ENCODE results near the gene ACO2. TPM values are rescaled to one million over a fixed set of nuclear protein-coding genes. Genes with fewer than 3 reads are reported as not detected.
"Not testable (repeated sequence)": the region's sequence is repeated elsewhere in the genome, so short reads cannot be mapped to it uniquely, and the experiment has no call there.

Gene ACO2
- total RNA-seq, 1 experiment from 2014 or later = 43.7 TPM

DNA sequence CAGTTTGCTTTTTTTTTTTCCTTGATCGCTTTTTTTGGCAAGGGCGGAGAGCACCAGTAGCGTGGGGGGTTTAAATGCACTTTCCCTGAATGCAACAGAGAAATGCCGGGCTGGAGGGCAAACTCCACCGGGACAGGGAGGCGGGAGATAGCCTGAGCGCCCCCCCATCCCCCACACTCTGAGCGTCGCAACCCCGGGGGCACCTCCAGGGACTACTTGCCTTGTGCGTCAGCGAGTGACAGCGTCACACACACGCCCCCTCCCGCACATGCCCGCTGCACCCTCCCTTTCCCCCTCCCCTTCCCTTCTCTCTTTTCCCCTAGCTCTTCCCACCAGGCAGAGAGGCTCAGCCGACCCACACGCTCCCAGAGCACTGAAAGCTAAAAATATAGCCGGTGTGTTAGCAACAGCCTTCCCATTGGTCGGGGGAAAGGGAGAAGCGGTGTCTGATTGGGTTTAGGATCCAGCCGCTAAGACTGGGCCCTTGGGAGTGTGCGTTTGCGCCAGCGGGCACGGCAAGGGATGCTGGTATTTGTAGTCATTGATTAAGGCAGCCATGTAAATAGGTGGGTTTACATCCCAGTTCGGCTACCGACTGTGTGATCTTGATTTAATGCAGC, 20.6 kb upstream of the ACO2 start:
- DNase-seq (ENCODE audit: low read depth) = peak; percentile 99

DNA sequence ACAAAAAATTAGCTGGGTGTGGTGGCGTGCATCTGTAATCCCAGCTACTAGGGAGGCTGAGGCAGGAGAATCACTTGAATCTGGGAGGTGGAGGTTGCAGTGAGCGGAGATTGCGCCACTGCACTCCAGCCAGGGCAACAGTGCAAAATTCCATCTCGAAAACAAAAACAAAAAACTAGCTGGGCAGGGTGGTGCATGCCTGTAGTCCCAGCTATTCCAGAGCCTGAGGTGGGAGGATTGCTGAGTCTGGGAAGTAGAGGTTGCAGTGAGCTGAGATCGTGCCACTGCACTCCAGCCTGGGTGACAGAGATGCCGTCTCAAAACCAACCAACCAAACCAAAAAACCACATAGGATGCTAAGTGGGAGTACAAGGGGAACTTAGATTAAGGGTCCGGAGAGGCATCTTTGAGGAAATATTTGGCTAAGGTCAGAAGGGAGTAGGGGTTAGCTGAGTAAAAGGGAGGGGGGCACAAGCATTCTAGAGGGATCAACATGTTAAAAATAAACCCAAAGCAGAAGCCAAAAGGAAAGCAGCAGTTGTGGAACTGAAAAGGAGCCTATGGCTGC, 10.7 kb upstream of the ACO2 start:
- DNase-seq (ENCODE audit: low read depth) = no peak

DNA sequence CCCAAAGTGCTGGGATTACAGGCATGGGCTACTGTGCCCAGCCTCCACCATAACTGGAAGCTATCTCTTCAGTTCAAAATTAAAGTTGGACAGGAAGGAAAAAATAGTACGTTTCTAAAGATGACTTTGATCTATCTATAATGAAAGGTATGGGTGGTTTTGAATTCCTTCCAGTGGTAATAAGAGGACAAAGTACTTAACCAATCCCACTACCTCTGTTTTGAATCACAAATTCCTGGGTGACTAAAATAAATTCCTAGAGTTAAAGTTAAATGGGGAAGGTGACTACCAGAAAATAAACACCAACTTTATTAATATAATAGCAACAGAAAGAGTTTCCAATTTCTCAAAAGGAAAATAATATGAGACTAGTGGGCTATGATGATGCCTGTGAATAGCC, 9.5 kb upstream of the ACO2 start:
- DNase-seq (ENCODE audit: low read depth) = no peak

- not testable (repeated sequence) for DNase-seq (ENCODE audit: low read depth)
Measured at GRCh38 chr22:41460071-41460470, 8.8 kb upstream of the ACO2 start.

DNA sequence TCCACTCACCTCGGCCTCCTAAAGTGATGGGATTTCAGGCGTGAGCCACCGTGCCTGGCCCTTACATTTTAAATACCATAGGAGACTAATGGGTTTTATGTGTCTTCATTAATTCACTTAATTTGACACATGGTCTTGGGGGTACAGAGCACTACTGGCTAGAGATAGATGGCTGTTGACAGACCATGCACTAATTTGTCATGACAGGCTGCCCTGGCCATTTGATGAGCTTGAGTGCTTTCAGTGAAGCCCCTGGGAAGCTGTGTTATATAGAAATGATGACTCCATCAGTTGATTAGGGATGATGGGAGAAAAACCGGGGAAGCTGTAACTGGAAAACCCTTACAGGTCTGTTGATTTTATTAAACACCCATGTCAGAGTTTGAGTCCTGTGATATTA, 7.0 kb upstream of the ACO2 start:
- DNase-seq (ENCODE audit: low read depth) = no peak

DNA sequence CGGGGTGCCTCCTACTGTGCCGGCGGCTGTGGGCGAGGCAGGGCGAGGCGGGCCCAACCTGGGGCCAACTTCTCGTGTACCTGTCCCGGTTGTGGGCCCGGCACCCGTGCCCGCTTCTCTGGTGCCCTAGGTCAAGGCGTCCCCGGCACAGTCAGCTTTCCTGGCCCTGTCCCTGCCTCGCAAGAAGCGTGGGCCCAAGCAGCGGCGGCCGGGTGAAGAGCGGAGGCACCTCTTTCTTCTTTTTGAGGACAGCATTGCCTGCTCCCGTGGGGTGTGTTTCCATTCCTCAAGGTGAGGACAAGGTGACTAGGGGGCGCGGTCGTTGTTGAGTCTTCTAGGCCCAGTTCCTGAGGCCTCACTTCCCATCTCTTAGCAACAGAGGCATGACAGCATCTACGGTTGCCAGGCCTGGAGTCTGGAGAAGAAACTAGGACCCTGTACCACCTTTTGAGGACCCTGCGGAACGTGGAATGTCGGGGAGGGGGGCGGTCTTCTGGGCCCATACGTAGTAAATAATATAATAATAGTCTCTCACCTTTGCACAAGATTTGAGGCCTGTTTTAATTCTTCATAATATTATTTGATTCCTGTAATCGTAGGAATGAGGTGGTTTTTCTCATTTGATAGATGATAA, 418 bp downstream of the ACO2 start:
- peak; percentile 26 for DNase-seq (ENCODE audit: low read depth)

DNA sequence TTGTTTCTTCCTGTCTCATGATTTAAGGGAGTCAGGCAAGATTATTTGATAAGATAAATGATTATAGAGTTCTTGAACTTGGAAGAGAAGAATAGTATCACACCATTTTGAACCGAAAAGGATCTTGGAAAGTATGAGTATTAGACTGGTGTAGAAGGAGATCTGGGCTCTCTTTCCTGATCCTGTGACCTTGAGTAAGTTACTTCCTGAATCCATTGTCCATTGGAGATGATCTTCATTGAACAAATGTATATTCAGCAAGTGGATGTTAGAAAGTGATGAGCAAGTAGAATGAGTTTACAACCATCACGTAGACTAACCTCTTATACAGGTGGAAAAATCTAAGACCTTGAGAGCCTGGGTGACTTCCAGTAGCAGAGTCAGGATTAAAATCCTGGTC, 2.0 kb downstream of the ACO2 start:
- DNase-seq (ENCODE audit: low read depth) = no peak

DNA sequence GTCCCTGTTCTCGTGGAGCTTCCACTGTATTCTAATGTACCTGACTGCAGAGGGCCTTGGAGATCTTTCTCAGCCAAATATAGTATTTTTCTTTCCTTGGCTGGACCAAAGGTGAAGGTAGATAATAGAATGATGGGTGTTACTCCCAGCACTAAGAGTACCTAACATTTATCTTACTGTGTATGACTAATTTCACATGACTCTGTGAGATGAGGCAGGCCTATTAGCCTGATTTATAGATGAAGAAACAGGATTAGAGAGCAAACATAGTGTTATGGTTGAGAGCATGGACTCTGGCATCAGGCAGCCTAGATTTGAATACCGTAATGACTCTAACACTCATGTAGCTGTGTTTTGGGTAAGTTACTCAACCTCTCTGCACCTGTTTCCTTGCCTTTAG, 2.7 kb downstream of the ACO2 start:
- no peak for DNase-seq (ENCODE audit: low read depth)

DNA sequence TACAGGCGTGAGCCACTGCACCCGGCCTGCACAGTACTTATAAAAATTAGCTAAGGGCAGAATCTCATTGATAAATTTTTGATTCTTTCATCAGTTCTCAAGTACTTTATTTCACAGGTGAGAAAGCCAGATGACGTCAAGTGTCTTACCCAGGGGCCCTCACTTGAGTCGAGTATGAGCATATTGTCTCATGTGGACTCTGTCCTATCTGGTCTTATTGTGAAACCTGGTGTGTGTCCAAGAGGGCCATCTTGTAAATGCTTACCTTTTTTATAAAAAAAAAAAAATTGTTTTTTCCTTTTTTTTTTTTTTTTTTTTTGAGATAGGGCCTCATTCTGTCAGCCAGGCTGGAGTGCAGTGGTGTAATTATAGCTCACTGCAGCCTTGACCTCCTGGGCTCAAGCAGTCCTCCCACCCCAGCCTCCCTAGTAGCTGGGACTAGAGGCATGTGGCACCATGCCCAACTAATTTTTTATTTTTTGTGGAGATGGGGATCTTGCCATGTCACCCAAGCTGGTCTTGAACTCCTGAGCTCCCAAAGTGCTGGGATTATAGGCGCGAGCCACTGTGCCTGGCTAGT, 6.0 kb downstream of the ACO2 start:
- DNase-seq (ENCODE audit: low read depth) = no peak

- no peak for DNase-seq (ENCODE audit: low read depth)
Measured at GRCh38 chr22:41478473-41478872, 9.6 kb downstream of the ACO2 start.

GRCh38 chr22:41478891-41479521, 10.1 kb downstream of the ACO2 start:
- DNase-seq (ENCODE audit: low read depth) = no peak

GRCh38 chr22:41479671-41480396, 10.9 kb downstream of the ACO2 start:
- peak; percentile 69 for DNase-seq (ENCODE audit: low read depth)

DNA sequence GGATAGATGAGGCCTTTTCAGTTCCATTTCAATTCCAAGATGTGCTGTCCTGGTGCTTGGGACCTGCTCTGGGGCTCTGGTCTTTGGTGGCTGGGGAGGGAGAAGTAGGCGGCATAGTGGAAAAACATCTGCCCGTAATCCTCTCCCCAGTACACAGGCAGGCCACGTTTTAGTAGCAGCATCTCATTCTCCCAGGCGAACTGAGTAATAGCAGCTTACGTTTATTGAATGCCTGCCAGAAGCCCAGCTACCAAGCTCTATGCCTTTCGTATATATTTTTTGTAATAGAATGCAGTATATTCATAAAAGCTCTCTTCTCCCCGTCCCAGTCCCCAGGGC, 11.4 kb downstream of the ACO2 start:
- DNase-seq (ENCODE audit: low read depth) = peak; percentile 68

- peak; percentile 73 for DNase-seq (ENCODE audit: low read depth)
Measured at GRCh38 chr22:41481131-41481830, 12.4 kb downstream of the ACO2 start.

DNA sequence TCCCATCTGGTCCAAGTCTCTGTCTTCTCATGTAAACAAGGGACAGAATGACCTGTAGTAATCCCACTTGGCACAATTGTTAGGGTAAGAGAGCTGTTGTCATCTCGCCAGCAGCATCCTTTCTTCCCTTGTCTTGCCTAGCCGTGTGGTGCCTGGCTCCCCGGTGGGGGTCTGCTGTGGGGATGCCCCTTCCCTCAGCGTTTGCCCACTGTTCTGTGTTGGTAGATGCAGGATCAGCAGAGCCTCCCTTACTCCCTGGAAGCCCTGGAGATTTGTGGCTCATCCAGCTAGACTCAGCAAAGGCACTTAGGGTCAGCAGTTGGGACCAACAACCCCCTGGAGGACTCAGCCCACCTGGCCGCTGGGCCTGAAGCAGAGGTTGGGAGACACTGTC, 13.0 kb downstream of the ACO2 start:
- no peak for DNase-seq (ENCODE audit: low read depth)

GRCh38 chr22:41482319-41482935, 13.5 kb downstream of the ACO2 start:
- DNase-seq (ENCODE audit: low read depth) = peak; percentile 34

- DNase-seq (ENCODE audit: low read depth) = no peak
Measured at GRCh38 chr22:41485033-41485432, 16.1 kb downstream of the ACO2 start.

- DNase-seq (ENCODE audit: low read depth) = no peak
Measured at GRCh38 chr22:41487037-41487935, 18.4 kb downstream of the ACO2 start.

GRCh38 chr22:41488076-41488475, 19.2 kb downstream of the ACO2 start:
- no peak for DNase-seq (ENCODE audit: low read depth)

Data from M059J (cell line).